ENCODE results near the gene CEACAM21.

The CEACAM21 gene

GRCh38 chr19:41601771-41602170 lies 25.8 kb downstream of the CEACAM21 start:
- no peaks in the 10 kb centered on the region for H3K36me3 ChIP-seq (ENCODE audit: control insufficient read depth, insufficient read depth, low read length)
- H3K4me3 ChIP-seq (ENCODE audit: low read depth, low read length): no peak overlapping the region
- no peak overlapping the region for H3K9ac ChIP-seq (ENCODE audit: low read depth, low read length)
- H3K27me3 ChIP-seq (ENCODE audit: control insufficient read depth, insufficient read depth, low read length): peaks cover 58% of the 10 kb centered on the region
- no peak overlapping the region for H3K27ac ChIP-seq (ENCODE audit: low read depth, low read length)
- H3K9me3 ChIP-seq (ENCODE audit: control insufficient read depth, insufficient read depth, low read length): peaks cover 5% of the 10 kb centered on the region; the same call in 1 of the 2 replicates
- H3K4me1 ChIP-seq (ENCODE audit: control insufficient read depth, insufficient read depth, low read length): peaks cover 5% of the 10 kb centered on the region; the same call in 1 of the 2 replicates

- peaks cover 6% of the 10 kb centered on the region; the same call in 1 of the 2 replicates for H3K9me3 ChIP-seq (ENCODE audit: control insufficient read depth, insufficient read depth, low read length)
- H3K27ac ChIP-seq (ENCODE audit: low read depth, low read length): no peak overlapping the region
- no peak overlapping the region for H3K9ac ChIP-seq (ENCODE audit: low read depth, low read length)
- H3K36me3 ChIP-seq (ENCODE audit: control insufficient read depth, insufficient read depth, low read length): no peaks in the 10 kb centered on the region
- H3K27me3 ChIP-seq (ENCODE audit: control insufficient read depth, insufficient read depth, low read length): peaks cover 50% of the 10 kb centered on the region
- H3K4me3 ChIP-seq (ENCODE audit: low read depth, low read length): no peak overlapping the region
- H3K4me1 ChIP-seq (ENCODE audit: control insufficient read depth, insufficient read depth, low read length): peaks cover 4% of the 10 kb centered on the region; the same call in 1 of the 2 replicates
Observed at GRCh38 chr19:41604831-41605230, 28.9 kb downstream of the CEACAM21 start.

DNA sequence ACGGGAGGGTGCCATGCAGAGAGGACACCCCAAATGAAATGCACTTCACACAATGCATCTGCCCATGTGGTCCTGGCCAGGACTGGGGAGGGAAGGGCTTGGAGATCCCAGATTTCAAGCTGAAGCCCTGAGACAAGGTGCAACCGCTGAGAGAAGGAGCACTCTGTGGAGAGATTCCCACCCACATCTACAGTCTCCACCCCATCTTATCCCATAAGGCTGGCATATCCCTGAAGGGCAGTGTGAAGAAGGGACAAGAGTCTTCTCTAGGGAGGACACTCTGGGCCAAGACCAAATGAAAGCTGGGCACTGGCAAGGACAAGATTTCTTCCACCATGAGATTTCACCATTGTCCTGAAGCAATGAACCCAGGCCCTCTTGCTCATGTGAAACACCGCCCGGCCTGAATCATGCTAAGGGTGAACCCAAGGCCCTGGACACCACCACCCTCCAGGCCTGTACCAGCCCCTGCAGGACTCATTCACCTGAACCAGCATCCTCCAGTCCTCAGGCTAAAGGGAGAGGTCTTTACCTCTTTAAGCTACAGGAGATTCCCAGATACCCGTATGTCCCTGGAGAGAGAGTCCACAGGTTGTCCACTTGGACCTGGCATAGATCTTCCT lies 30.4 kb downstream of the CEACAM21 start:
- peaks cover 37% of the 10 kb centered on the region for H3K27me3 ChIP-seq (ENCODE audit: control insufficient read depth, insufficient read depth, low read length)

GRCh38 chr19:41607668-41608067 lies 31.7 kb downstream of the CEACAM21 start:
- Histone ChIP-seq H3K36me3 (ENCODE audit: control insufficient read depth, insufficient read depth, low read length) (no peaks in the 10 kb centered on the region), H3K9ac (ENCODE audit: low read depth, low read length) (no peak overlapping the region), H3K27me3 (ENCODE audit: control insufficient read depth, insufficient read depth, low read length) (peaks cover 23% of the 10 kb centered on the region), H3K9me3 (ENCODE audit: control insufficient read depth, insufficient read depth, low read length) (peaks cover 16% of the 10 kb centered on the region), H3K4me3 (ENCODE audit: low read depth, low read length) (no peak overlapping the region), H3K4me1 (ENCODE audit: control insufficient read depth, insufficient read depth, low read length) (no peaks in the 10 kb centered on the region), H3K27ac (ENCODE audit: low read depth, low read length) (no peak overlapping the region)

More for the DNA sequence above, 30.4 kb downstream of the CEACAM21 start:
- Histone ChIP-seq H3K4me3 (ENCODE audit: low read depth, low read length) (no peak overlapping the region), H3K27ac (ENCODE audit: low read depth, low read length) (no peak overlapping the region), H3K9ac (ENCODE audit: low read depth, low read length) (no peak overlapping the region), H3K4me1 (ENCODE audit: control insufficient read depth, insufficient read depth, low read length) (no peaks in the 10 kb centered on the region), H3K9me3 (ENCODE audit: control insufficient read depth, insufficient read depth, low read length) (peaks cover 13% of the 10 kb centered on the region), H3K36me3 (ENCODE audit: control insufficient read depth, insufficient read depth, low read length) (no peaks in the 10 kb centered on the region)

DNA sequence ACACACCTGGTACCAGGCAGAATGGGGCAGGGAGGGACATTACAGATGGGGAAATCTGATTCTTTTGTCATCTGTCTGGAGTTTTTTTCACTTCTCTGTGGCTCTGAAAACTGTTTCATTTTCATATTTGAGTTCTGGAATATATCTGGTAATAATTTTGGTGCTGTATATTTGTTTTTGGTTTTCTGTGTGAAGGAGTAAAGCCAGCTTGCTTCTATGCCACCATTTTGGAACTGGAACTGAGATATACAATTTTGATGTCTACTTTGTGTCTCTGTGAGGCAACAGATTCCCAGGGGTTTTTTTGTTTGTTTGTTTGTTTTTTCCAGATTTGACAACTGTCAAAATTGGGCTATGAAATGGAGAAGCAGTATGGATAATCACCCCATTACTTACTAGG lies 34.8 kb downstream of the CEACAM21 start:
- Histone ChIP-seq H3K27me3 (ENCODE audit: control insufficient read depth, insufficient read depth, low read length) (0 out of 2 replicates have a peak, but pooled peaks cover 6% of the 10 kb centered on the region), H3K9me3 (ENCODE audit: control insufficient read depth, insufficient read depth, low read length) (peaks cover 29% of the 10 kb centered on the region), H3K4me1 (ENCODE audit: control insufficient read depth, insufficient read depth, low read length) (no peaks in the 10 kb centered on the region), H3K4me3 (ENCODE audit: low read depth, low read length) (no peak overlapping the region), H3K36me3 (ENCODE audit: control insufficient read depth, insufficient read depth, low read length) (no peaks in the 10 kb centered on the region), H3K27ac (ENCODE audit: low read depth, low read length) (no peak overlapping the region), H3K9ac (ENCODE audit: low read depth, low read length) (no peak overlapping the region)

DNA sequence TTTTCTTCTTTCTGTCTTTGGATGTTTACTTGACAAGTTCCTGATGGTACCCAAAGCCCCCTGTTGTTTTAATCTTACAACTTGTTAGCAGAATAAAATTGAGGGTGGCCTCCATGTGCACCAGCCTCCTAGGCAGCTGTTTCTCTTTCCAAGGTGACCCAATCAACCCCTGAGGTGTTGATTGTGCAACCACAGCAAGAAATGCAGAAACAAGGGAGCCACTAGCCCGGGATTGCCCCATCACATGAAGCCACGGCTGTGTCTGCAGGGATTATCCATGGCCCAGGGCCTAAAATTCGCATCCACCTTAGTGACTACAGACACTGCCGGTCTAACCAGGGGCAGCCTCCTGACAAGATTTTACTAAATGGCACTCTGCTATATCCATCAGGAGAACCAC lies 36.5 kb downstream of the CEACAM21 start:
- peaks cover 29% of the 10 kb centered on the region for H3K9me3 ChIP-seq (ENCODE audit: control insufficient read depth, insufficient read depth, low read length)
- H3K4me1 ChIP-seq (ENCODE audit: control insufficient read depth, insufficient read depth, low read length): no peaks in the 10 kb centered on the region
- H3K27me3 ChIP-seq (ENCODE audit: control insufficient read depth, insufficient read depth, low read length): 0 out of 2 replicates have a peak, but pooled peaks cover 3% of the 10 kb centered on the region
- no peak overlapping the region for H3K27ac ChIP-seq (ENCODE audit: low read depth, low read length)
- H3K9ac ChIP-seq (ENCODE audit: low read depth, low read length): no peak overlapping the region
- H3K36me3 ChIP-seq (ENCODE audit: control insufficient read depth, insufficient read depth, low read length): no peaks in the 10 kb centered on the region
- no peak overlapping the region for H3K4me3 ChIP-seq (ENCODE audit: low read depth, low read length)

- H3K9me3 ChIP-seq (ENCODE audit: control insufficient read depth, insufficient read depth, low read length): peaks cover 30% of the 10 kb centered on the region
- no peak overlapping the region for H3K27ac ChIP-seq (ENCODE audit: low read depth, low read length)
- H3K36me3 ChIP-seq (ENCODE audit: control insufficient read depth, insufficient read depth, low read length): no peaks in the 10 kb centered on the region
- H3K9ac ChIP-seq (ENCODE audit: low read depth, low read length): no peak overlapping the region
- 0 out of 2 replicates have a peak, but pooled peaks cover 3% of the 10 kb centered on the region for H3K27me3 ChIP-seq (ENCODE audit: control insufficient read depth, insufficient read depth, low read length)
- no peaks in the 10 kb centered on the region for H3K4me1 ChIP-seq (ENCODE audit: control insufficient read depth, insufficient read depth, low read length)
- H3K4me3 ChIP-seq (ENCODE audit: low read depth, low read length): no peak overlapping the region
Observed at GRCh38 chr19:41615207-41615606, 39.2 kb downstream of the CEACAM21 start.

DNA sequence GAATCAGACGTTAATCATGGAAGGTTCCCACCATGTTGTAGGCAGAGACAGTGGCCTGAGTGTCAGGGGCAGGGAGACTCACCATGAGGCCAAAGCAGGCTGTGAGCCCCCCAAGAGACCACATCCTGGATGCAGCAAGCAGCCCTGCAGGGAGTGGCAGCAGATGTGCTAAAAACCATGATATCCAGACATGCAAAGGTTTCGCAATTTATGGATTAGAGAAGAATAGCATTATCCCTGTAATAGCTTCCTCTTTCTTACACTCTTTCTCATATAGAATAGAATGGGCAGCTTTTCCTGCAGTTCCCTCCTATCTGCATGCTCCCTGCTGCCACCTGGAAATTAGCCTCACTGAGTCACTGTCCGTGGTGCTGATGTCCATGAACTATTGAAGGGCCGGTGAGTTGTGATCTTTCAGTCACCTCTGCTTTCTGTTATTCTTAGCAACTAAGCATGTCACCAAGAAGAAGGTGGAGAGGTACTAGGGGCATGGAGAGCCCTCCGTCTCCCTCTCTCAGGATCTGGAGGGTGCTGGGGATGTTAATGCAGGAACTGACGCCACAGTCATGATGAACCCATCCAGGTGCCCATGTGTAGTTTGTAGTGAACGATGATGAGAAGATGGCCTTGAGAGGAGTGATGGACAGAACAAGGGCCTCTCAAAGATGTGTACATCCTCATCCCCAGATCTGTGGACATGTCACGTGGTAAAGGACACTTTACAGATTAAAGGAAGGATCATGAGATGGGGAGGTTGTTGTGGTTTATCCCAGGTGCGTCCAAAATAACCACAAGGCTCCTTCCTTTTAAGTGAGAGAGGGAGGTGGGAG lies 41.0 kb downstream of the CEACAM21 start:
- H3K27me3 ChIP-seq (ENCODE audit: control insufficient read depth, insufficient read depth, low read length): 0 out of 2 replicates have a peak, but pooled peaks cover 3% of the 10 kb centered on the region
- H3K9ac ChIP-seq (ENCODE audit: low read depth, low read length): no peak overlapping the region
- no peaks in the 10 kb centered on the region for H3K4me1 ChIP-seq (ENCODE audit: control insufficient read depth, insufficient read depth, low read length)
- H3K9me3 ChIP-seq (ENCODE audit: control insufficient read depth, insufficient read depth, low read length): peaks cover 40% of the 10 kb centered on the region
- H3K27ac ChIP-seq (ENCODE audit: low read depth, low read length): no peak overlapping the region
- H3K36me3 ChIP-seq (ENCODE audit: control insufficient read depth, insufficient read depth, low read length): no peaks in the 10 kb centered on the region
- no peak overlapping the region for H3K4me3 ChIP-seq (ENCODE audit: low read depth, low read length)

DNA sequence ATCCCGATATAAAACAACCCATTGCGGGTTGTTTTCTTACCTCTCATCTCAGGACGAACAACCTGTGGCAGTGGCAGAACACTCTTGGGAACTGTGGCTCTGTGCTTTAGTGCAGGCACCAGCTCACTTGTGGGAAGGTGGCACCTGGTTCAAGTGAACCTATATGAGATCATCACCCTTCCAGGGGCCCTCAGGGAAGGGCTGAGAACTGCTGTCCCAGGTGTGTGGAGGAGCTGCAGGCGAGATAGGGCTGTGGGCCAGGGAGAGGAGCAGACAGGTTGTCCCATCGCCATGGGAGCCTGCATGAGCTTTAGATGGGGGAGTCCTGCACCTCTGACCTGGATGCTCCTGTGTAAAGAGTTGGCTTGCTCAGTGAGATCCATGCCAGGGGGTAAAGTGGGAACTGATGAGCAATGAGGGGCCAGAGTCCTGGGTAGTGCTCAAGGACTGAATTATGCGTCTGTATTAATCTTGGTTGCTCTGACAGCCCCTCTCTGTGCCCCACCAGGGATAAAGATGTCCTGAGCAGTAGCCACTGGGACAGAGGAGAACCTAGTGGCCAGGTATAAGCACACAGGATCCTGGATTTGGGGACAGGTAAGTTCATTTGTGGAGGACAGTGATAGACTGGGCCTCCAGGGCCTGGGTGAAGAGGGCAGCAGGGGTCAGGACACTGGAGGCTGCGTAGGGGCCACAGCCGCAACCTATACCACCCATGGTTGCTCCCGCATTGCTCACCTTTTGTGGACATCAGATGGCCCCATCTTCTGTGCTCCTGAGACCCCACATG lies 42.2 kb downstream of the CEACAM21 start:
- Histone ChIP-seq H3K4me1 (ENCODE audit: control insufficient read depth, insufficient read depth, low read length) (no peaks in the 10 kb centered on the region), H3K27me3 (ENCODE audit: control insufficient read depth, insufficient read depth, low read length) (0 out of 2 replicates have a peak, but pooled peaks cover under 1% of the 10 kb centered on the region), H3K9me3 (ENCODE audit: control insufficient read depth, insufficient read depth, low read length) (peaks cover 38% of the 10 kb centered on the region), H3K4me3 (ENCODE audit: low read depth, low read length) (no peak overlapping the region), H3K9ac (ENCODE audit: low read depth, low read length) (no peak overlapping the region), H3K27ac (ENCODE audit: low read depth, low read length) (no peak overlapping the region), H3K36me3 (ENCODE audit: control insufficient read depth, insufficient read depth, low read length) (no peaks in the 10 kb centered on the region)

- H3K4me3 ChIP-seq (ENCODE audit: low read depth, low read length): no peak overlapping the region
- peaks cover 31% of the 10 kb centered on the region for H3K9me3 ChIP-seq (ENCODE audit: control insufficient read depth, insufficient read depth, low read length)
- H3K4me1 ChIP-seq (ENCODE audit: control insufficient read depth, insufficient read depth, low read length): no peaks in the 10 kb centered on the region
- H3K27me3 ChIP-seq (ENCODE audit: control insufficient read depth, insufficient read depth, low read length): no peaks in the 10 kb centered on the region
- no peak overlapping the region for H3K9ac ChIP-seq (ENCODE audit: low read depth, low read length)
- H3K27ac ChIP-seq (ENCODE audit: low read depth, low read length): no peak overlapping the region
- H3K36me3 ChIP-seq (ENCODE audit: control insufficient read depth, insufficient read depth, low read length): no peaks in the 10 kb centered on the region
Observed at GRCh38 chr19:41619018-41619556, 43.1 kb downstream of the CEACAM21 start.
